Activated naive CD4-positive, alpha-beta T cell treated with anti-CD3 and anti-CD28 coated beads, Interleukin-2, amount 50 U/mL, for 72 hours (primary cell): ENCODE measurements around the gene RPE65. TPM values are rescaled to one million over a fixed set of nuclear protein-coding genes. Genes with fewer than 3 reads are reported as not detected.
"Not testable (repeated sequence)": the region's sequence is repeated elsewhere in the genome, so short reads cannot be mapped to it uniquely, and the experiment has no call there.

Experiments used
- ATAC-seq, 2 donors: fragments of 150-1000 bp; cut with Tn5 transposase; 2 replicates each; pipeline ENCODE4 v1.10.0; 2021; ENCODE audit warnings: mild to moderate bottlenecking in 2 of 2, moderate library complexity in 2 of 2
- DNase-seq, 2 donors: peaks; one replicate each; pipeline ENCODE4 v3.0.0; 2021 to 2022; ENCODE audit warnings: low spot score in 2 of 2
- H3K27ac Mint-ChIP-seq, 2 donors: one replicate each; pipeline ENCODE4 v1.8.0; 2022; ENCODE audit warnings: mild to moderate bottlenecking in 2 of 2, mixed read lengths in 2 of 2
- H3K36me3 Mint-ChIP-seq, 2 donors: one replicate each; pipeline ENCODE4 v1.8.0; 2022; ENCODE audit warnings: mixed read lengths in 2 of 2
- H3K9me3 Mint-ChIP-seq, 2 donors: one replicate each; pipeline ENCODE4 v1.8.0; 2022; ENCODE audit warnings: mixed read lengths in 2 of 2
- total RNA-seq, 2 donors: library from RNA; stranded (reverse); gene quantifications; one replicate each; pipeline ENCODE4 v1.2.3, GENCODE V29; 2022

The RPE65 gene
- total RNA-seq, result not detected

DNA sequence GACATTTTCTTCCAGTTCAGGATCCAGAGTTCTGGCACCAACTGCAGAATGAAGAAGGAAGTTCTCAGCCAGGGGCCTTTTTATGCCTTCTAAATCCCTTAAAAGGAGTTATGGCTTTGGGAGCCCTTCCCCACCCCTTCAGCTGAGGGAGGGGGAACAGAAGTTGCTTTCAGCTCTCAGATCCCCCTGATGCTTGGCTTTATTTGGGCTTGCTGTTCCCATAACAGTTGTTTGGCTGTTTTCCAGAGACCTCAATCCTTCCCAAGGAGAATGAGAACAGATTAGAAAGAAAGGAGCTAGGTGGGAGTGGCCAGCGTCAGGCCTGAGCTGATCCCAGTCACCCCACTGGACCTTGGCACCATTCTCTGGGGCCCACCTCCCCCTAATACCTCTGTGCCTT, at the start of gene RPE65:
TSS of gene RPE65 (minus strand) at position 54 of the 400 bp plus-strand sequence. CDS start at position 5, 49 bp downstream.
- ATAC-seq (no peak), DNase-seq (no peak)
- H3K36me3 Mint-ChIP-seq, result no peaks in the 10 kb centered on the region
- no peak within 1 kb of the TSS for H3K27ac Mint-ChIP-seq
- H3K9me3 Mint-ChIP-seq, result no peaks in the 10 kb centered on the region

DNA sequence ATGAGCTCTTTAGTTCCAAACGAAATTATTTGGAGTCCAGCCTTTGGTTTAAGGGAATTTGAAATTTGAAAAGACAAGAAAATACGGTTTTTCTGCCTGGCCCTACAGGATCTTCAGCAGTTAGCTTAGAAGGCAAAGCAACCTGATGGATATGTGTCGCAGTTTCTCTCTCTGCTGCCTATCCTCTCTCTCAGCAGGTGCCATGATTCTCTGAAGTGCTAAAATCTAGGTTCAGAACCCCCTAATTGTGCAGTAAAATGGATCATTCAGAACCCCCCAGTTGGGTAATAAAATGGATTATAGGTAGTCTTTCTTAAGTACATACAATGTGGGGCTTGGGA, 47.6 kb upstream of the RPE65 start:
- ATAC-seq (no peak), DNase-seq (no peak)
- Mint-ChIP-seq H3K27ac (peak overlapping the region in 1 of 2 donors; percentile 80), H3K36me3 (peaks cover 5 to 30% of the 10 kb centered on the region in 2 donors), H3K9me3 (peaks cover 10 to 12% of the 10 kb centered on the region in 2 donors)

- H3K27ac Mint-ChIP-seq, result peak within 1 kb of the TSS; percentile 80 to 88
- ATAC-seq, result peak; percentile 97 to 98
- DNase-seq, result peak; percentile 78
- peaks cover 8 to 10% of the 10 kb centered on the region in 2 donors for H3K9me3 Mint-ChIP-seq
- peaks cover 5 to 29% of the 10 kb centered on the region in 2 donors for H3K36me3 Mint-ChIP-seq
These were observed 47.1 kb upstream of the RPE65 start, which contains the start of gene DEPDC1 for GRCh38 chr1:68496680-68497357. Gene DEPDC1 (minus strand): TSS chr1:68497082. CDS start chr1:68496999, 83 bp downstream.

- ATAC-seq, result peak in 1 of 2 donors; percentile 21
- no peak for DNase-seq
- Mint-ChIP-seq H3K9me3 (peaks cover 3 to 5% of the 10 kb centered on the region in 2 donors), H3K36me3 (peaks cover 5 to 23% of the 10 kb centered on the region in 2 donors), H3K27ac (peak overlapping the region in 1 of 2 donors; percentile 80)
These were observed 46.4 kb upstream of the RPE65 start for GRCh38 chr1:68495968-68496679.

DNA sequence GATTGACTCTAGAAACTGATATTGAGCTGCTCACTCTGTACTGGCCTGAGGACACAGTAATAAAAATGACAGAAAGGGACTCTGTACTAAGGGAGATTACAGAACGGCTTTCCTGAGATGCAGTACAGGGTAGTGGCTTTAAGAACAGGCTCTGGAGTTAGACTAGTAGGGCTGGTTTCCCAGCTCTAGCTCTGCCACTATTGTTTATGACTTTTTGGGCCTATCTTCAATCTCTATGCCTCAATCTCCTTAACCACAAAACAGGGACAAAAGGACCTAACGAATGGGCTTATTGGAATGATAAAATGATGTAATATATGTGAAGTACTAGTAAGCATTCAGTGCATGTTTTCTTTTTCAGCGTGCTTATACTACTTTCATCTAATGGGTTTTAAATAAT, 45.8 kb upstream of the RPE65 start:
- Mint-ChIP-seq H3K9me3 (peaks cover 3 to 5% of the 10 kb centered on the region in 2 donors), H3K36me3 (peaks cover 5 to 23% of the 10 kb centered on the region in 2 donors), H3K27ac (no peak overlapping the region)
- DNase-seq (no peak), ATAC-seq (no peak)

DNA sequence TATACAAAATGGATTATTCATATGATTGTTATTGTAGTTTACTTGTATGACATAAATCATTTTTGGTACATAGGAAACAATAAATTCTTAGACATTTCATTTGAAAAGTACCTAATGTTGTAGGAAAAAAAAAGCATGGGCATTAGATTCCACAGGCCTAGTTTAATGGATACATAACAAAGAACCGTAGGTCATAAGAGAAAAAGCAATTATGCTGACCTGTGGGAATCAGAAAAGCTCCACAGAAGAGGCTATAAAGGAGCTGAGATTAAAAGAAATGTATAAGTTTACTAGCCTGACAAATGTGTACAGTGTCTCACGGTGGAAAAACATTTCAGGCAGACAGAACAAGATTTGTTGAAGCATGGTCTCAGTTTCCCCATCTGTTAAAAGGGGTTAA, 43.4 kb upstream of the RPE65 start:
- ATAC-seq (no peak), DNase-seq (no peak)
- no peaks in the 10 kb centered on the region for H3K9me3 Mint-ChIP-seq
- H3K36me3 Mint-ChIP-seq, result peaks cover 5 to 14% of the 10 kb centered on the region in 2 donors
- no peak overlapping the region for H3K27ac Mint-ChIP-seq

GRCh38 chr1:68492255-68492654, 42.5 kb upstream of the RPE65 start:
- H3K27ac Mint-ChIP-seq, ATAC-seq, DNase-seq, H3K9me3 Mint-ChIP-seq: not testable (repeated sequence)
- peaks cover 5 to 14% of the 10 kb centered on the region in 2 donors for H3K36me3 Mint-ChIP-seq

GRCh38 chr1:68490046-68490651, 40.4 kb upstream of the RPE65 start:
- ATAC-seq, result no peak
- DNase-seq, result no peak
- Mint-ChIP-seq H3K27ac (no peak overlapping the region), H3K9me3 (no peaks in the 10 kb centered on the region), H3K36me3 (peaks cover 0 to 5% of the 10 kb centered on the region in 2 donors)

DNA sequence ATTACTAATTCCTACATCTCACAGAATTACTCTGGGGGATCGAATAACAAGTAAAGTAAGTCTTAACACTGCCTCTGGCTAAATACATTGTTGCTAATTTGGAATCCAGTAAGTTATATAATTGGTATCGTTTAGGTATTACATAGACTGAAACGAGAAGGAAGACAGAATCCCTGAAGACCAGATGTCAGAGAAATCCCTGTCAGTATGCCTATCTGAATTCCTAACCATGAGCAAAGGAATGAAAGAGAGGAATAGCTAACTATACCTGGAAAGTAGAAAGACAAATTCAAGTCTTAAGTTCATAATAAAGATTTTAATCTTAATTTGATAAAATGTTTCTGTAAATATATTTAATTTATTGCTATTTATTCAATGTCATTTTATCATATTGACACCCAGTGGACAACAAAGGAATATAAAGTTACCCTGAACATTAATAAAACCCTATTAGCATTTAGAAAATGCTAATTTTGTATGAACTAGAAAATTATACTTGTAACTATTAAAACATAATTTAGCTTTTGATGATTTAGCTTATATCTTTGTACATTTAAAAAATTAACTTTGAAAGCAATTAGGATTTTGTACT, 35.8 kb upstream of the RPE65 start:
- no peaks in the 10 kb centered on the region for H3K9me3 Mint-ChIP-seq
- no peak for ATAC-seq
- no peak overlapping the region for H3K27ac Mint-ChIP-seq
- DNase-seq, result no peak
- no peaks in the 10 kb centered on the region for H3K36me3 Mint-ChIP-seq

DNA sequence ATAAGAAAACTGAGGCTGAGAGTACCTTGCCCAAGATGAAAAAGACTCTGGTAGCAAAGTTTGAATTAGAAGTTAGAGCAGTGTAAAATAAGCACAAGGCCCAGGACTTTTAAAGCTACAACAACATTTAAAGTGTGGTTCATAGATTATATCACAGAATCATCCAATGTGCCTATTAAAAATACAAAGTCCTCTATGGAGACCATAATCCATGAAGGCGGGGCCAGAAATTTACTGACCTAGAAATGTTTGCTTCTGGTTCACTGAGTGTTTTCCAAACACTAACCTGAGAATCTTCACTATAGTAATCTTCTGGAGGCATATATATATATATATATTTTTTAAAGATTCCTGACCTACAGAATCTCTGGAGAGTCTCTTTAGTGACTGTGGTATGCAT, 34.9 kb upstream of the RPE65 start:
- Mint-ChIP-seq H3K27ac (no peak overlapping the region), H3K9me3 (no peaks in the 10 kb centered on the region), H3K36me3 (no peaks in the 10 kb centered on the region)
- ATAC-seq (no peak), DNase-seq (no peak)

DNA sequence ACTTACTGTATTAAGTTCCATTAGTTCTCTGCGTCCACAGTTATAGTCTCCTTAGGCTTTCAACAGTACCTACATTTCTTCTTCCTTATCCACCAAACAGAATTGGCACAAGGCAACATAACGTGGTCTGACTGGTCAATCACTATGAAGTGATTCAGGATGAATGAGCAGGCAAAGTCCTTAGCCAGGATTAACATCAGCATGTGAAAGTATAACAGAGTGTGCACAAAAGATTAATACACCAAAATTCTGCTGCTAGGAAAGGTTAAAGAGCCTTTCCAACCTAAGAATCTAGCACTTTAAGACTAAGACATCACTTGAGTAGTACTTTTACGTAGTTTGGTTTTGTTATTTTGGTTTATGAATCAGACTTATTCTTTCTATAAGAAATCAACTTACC, 31.3 kb upstream of the RPE65 start:
- no peak for ATAC-seq
- Mint-ChIP-seq H3K36me3 (peaks cover 0 to 6% of the 10 kb centered on the region in 2 donors), H3K27ac (no peak overlapping the region)

GRCh38 chr1:68479501-68479900, 29.7 kb upstream of the RPE65 start:
- H3K9me3 Mint-ChIP-seq, result no peaks in the 10 kb centered on the region
- ATAC-seq (no peak), DNase-seq (no peak)
- H3K27ac Mint-ChIP-seq, result no peak overlapping the region
- peaks cover 0 to 6% of the 10 kb centered on the region in 2 donors for H3K36me3 Mint-ChIP-seq

More for the DNA sequence above, 31.3 kb upstream of the RPE65 start:
- H3K9me3 Mint-ChIP-seq, result no peaks in the 10 kb centered on the region
- DNase-seq, result no peak

DNA sequence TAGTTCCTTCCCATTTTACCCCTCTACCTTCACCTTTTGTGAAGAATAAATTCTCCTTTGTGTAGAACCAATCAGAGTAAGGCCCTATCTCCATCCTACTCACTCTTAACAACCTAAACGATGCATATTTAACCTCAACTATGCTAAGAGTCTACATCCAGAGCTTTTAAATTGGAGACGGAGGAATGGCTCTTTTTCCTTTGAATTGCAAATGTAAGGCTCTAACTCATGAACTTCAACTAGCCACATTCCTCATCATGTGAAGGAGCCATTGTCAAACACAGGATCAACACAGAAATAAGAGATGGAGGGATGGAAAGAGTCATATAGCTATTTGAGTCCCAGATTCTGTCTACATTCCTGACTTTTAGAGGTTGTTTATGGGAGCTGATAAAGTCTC, 28.9 kb upstream of the RPE65 start:
- H3K36me3 Mint-ChIP-seq, result peaks cover 0 to 6% of the 10 kb centered on the region in 2 donors

DNA sequence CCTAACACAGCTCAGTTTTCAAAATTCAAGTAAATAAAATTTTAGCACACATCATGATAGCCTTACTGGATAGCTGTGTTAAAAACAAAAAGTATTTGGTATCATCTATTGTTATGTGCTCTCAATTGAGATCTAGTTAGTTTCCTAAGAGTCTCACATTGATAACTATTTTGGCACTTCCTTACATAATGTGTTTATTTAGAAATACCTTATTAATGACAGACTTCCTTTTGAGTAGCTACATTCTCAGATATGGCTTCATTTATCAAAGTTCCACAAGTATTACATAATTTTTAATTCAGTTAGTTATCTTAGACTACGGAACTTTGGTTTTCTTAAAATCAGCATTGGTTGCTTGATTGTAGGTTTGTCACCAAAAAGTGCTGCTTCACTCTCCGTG, 26.9 kb upstream of the RPE65 start:
- not testable (repeated sequence) for H3K9me3 Mint-ChIP-seq, DNase-seq, ATAC-seq, H3K27ac Mint-ChIP-seq, H3K36me3 Mint-ChIP-seq

More for the DNA sequence above, 28.9 kb upstream of the RPE65 start:
- Mint-ChIP-seq H3K27ac (no peak overlapping the region), H3K9me3 (peaks cover 0 to 4% of the 10 kb centered on the region in 2 donors)
- DNase-seq (no peak), ATAC-seq (no peak)

GRCh38 chr1:68473060-68473459, 23.3 kb upstream of the RPE65 start:
- Mint-ChIP-seq H3K27ac (no peak overlapping the region), H3K36me3 (peaks cover 0 to 7% of the 10 kb centered on the region in 2 donors), H3K9me3 (peaks cover 3 to 4% of the 10 kb centered on the region in 2 donors)
- no peak for DNase-seq
- ATAC-seq, result no peak

DNA sequence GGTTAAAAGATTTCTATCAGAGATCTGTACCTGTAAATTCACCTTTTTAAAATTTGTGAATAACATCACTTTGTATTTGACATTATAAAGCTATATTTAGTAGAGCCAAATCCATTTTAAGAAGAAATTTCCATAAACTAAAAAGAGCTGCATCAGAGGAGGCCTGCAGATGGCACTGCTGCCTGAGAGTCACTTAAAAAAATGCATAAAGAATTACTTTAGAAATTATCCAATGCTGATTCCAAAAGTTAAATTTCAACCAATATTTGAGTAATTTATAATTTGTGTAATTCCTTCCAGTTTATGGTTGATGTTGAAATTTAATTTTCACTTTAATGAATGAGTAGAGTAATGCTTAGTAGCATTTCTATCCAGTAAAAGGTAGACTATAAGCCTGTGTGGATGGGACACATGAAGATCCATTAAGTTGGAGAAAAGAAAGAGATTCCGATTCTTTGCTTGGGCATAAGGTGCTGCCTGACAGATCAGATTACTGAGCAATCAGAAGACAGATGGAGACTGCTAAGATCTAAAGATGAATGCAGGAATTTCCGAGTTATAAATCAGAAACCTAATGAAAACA, 20.7 kb upstream of the RPE65 start:
- DNase-seq (no peak), ATAC-seq (no peak)
- Mint-ChIP-seq H3K9me3 (peaks cover 3 to 4% of the 10 kb centered on the region in 2 donors), H3K27ac (no peak overlapping the region), H3K36me3 (peaks cover 0 to 7% of the 10 kb centered on the region in 2 donors)
